PFSK-1 (cell line): ENCODE results near the gene RASAL3.

Experiments used
- FOXP2 ChIP-seq: optimal IDR thresholded peaks from 2 replicates; pipeline ENCODE3; 2011; ENCODE audit warnings: borderline replicate concordance, control low read depth, inconsistent platforms; ENCODE audit not compliant: insufficient read depth; ENCODE audit errors: extremely low read length, extremely low read depth
- POLR2AphosphoS5 ChIP-seq: IDR thresholded peaks from 2 replicates; pipeline ENCODE4 v1.6.1; 2012; ENCODE audit warnings: low read depth, mild to moderate bottlenecking, control low read depth, low read length, moderate library complexity
- REST ChIP-seq, 2 experiments: IDR thresholded peaks; 2 replicates each; pipeline versions ENCODE4 v1.6.1 to v1.8.0; 2011 to 2012; ENCODE audit warnings: low read depth in 2 of 2, low read length in 2 of 2, control low read depth in 1 of 2, inconsistent platforms in 1 of 2, mild to moderate bottlenecking in 1 of 2, moderate library complexity in 1 of 2; ENCODE audit not compliant: insufficient read depth in 1 of 2
- SIN3A ChIP-seq: IDR thresholded peaks from 2 replicates; pipeline ENCODE4 v1.6.1; 2012; ENCODE audit warnings: mild to moderate bottlenecking, low read length, moderate library complexity, borderline replicate concordance; ENCODE audit not compliant: insufficient read depth
- TAF1 ChIP-seq: IDR thresholded peaks from 2 replicates; pipeline ENCODE4 v1.6.1; 2012; ENCODE audit warnings: low read length, control low read depth, borderline replicate concordance; ENCODE audit not compliant: insufficient read depth

The RASAL3 gene

GRCh38 chr19:15448778-15449619 is 15.3 kb downstream of the RASAL3 start:
- TF ChIP-seq POLR2AphosphoS5 (no peak), FOXP2 (no peak), TAF1 (no peak), SIN3A (no peak), REST (IDR thresholded peaks at IDR 0.05; ENCODE audit: insufficient read depth in 1 of 2, low read depth in 2 of 2, low read length in 2 of 2) (no peak)

GRCh38 chr19:15448044-15448777 is 16.1 kb downstream of the RASAL3 start:
- TF ChIP-seq REST (IDR thresholded peaks at IDR 0.05; ENCODE audit: insufficient read depth in 1 of 2, low read depth in 2 of 2, low read length in 2 of 2), result no peak
- TF ChIP-seq FOXP2, result no peak
- no peak for TF ChIP-seq TAF1
- no peak for TF ChIP-seq SIN3A
- no peak for TF ChIP-seq POLR2AphosphoS5

DNA sequence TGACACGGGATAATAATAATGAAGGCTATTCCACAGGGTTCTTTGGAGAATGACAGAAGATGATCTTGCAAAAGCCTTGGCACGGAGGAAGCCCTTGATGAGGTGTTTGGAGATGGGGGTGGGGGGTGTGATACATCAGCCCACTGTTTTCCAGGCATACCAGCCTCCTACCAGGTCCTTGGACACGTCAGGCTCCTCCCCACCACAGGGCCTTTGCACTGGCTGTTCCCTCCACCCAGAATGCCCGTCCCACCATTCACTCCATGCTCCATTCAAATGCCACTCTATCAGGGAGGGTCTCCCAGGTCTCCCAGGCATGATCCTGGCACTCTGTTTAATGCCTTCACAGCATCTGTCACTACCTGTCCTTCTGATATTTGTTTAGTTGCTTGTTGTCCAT is 17.3 kb downstream of the RASAL3 start:
- TF ChIP-seq TAF1 (no peak), POLR2AphosphoS5 (no peak), REST (IDR thresholded peaks at IDR 0.05; ENCODE audit: insufficient read depth in 1 of 2, low read depth in 2 of 2, low read length in 2 of 2) (no peak), SIN3A (no peak), FOXP2 (no peak)

- TF ChIP-seq TAF1 (no peak), FOXP2 (no peak), POLR2AphosphoS5 (no peak), REST (IDR thresholded peaks at IDR 0.05; ENCODE audit: insufficient read depth in 1 of 2, low read depth in 2 of 2, low read length in 2 of 2) (no peak), SIN3A (no peak)
Observed at GRCh38 chr19:15445807-15446376, 18.5 kb downstream of the RASAL3 start.
